GM18858 (cell line): Measurements from ENCODE around the gene TERT.

ENCODE experiments used
- ATAC-seq: cut with Tn5 transposase; IDR thresholded peaks from one replicate; pipeline ENCODE4 v1.9.1; 2021; ENCODE audit not compliant: unreplicated experiment

TERT gene

GRCh38 chr5:1319436-1320256, 24.8 kb upstream of the TERT start:
- ATAC-seq = no peak

DNA sequence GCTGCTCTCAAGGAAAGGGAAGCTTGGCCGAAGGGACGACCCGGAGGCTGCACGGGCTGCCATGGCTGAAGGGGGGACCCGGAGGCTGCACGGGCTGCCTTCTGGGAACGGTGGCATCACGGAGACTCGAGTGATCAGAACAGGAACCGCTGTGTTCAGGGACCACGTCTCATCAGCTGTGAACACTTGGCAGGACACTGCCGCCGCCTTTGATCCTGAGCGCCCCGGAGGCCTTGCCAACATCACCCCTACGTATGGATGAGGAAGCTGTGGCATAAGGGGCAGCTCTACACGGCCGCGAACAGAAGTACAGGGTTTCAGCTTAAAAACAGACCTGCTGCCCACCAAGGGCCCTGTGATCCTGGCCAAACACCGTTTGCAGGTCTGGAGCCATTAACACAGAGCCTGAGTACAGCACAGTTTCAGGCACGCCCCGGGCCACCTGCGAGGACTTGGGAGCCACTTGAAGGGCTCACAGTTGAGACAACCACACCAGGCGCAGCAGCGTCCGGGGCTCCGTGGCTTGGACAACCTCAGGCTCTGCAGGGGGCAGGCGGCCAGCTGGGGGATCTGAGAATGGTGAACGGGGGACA, 23.9 kb upstream of the TERT start:
- no peak for ATAC-seq

GRCh38 chr5:1317921-1318565, 23.2 kb upstream of the TERT start:
- ATAC-seq = no peak

- no peak for ATAC-seq
Observed at GRCh38 chr5:1316588-1317340, 21.9 kb upstream of the TERT start.

GRCh38 chr5:1315709-1316587, 21.1 kb upstream of the TERT start:
- peak; percentile 50 for ATAC-seq

GRCh38 chr5:1315018-1315708, 20.3 kb upstream of the TERT start:
- no peak for ATAC-seq

GRCh38 chr5:1314564-1314982, 19.7 kb upstream of the TERT start:
- no peak for ATAC-seq

DNA sequence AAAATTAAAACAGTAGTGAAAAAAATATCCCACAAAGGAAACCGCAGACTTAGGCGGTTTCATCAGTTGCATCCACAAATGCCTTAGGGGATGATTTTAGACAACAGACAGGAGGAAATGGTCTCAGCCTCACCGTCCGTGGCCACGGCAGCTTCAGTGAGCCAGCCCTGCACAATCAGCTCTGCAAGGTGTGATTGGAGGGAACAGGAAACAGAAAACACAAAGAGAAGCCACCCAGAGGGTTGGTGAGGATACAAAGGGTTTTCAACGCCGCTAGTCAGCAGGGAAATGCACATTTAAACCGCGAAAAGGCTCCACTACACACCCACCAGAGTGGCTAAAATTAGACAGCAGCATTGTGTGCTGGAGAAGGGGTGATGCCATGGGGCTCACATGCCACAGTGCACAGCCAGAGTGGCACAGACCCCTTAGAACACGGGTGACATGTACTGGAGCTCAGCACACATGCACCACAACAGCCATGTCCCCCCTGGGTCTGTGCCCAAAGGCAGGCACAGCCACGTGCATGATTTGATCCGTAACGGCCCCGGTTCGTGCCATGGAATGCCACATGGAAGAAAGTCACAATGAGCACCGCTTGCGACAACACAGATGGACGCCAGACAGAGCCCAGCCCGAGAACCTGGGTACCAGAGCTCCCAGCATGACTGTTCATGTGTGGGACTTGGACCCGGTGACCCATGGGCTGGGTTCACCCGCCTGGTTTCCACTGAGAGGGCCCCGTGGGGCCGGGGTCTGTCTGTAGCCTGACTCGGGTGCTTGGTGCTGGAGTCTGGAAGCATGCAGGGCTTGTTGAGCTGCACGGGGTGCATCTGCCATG, 18.3 kb upstream of the TERT start:
- ATAC-seq = peak; percentile 79

GRCh38 chr5:1312206-1312605, 17.3 kb upstream of the TERT start:
- no peak for ATAC-seq

GRCh38 chr5:1311439-1312055, 16.7 kb upstream of the TERT start:
- no peak for ATAC-seq

GRCh38 chr5:1310118-1310517, 15.2 kb upstream of the TERT start:
- no peak for ATAC-seq

DNA sequence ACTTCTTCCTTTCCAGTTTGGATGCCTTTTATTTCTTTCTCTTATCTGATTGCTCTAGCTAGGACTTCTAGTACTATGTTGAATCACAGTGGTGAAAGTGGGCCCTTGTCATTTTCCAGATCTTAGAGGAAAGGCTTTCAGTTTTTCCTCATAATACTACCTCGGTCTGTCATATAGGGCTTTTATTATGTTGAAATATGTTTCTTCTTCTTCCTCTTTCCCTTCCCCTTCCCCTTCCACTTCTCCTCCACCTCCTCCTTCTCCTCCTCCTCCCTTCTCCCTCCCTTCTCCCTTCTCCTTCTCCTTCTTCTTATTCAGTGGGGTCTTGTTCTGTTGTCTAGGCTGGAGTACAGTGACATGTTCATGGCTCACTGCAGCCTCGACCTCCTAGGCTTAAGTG, 9.2 kb upstream of the TERT start:
- no peak for ATAC-seq

DNA sequence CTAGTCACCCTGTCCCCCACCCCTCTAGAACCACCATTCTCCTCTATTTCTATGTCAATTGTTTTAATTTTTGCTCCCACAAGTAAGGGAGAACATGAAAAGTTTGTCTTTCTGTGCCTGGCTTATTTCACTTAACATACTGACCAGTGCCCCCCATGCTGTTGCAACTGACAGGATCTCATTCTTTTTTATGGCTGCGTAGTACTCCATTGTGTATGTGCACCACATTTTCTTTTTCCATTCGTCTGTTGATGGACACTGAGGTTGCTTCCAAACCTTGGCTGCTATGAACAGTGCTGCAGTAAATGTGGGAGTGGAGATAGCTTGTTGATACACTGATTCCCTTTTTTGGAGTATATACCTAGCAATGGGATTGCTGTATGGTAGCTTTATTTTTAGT, 7.4 kb upstream of the TERT start:
- ATAC-seq = no peak

- no peak for ATAC-seq
Observed at GRCh38 chr5:1300581-1301083, 5.8 kb upstream of the TERT start.

DNA sequence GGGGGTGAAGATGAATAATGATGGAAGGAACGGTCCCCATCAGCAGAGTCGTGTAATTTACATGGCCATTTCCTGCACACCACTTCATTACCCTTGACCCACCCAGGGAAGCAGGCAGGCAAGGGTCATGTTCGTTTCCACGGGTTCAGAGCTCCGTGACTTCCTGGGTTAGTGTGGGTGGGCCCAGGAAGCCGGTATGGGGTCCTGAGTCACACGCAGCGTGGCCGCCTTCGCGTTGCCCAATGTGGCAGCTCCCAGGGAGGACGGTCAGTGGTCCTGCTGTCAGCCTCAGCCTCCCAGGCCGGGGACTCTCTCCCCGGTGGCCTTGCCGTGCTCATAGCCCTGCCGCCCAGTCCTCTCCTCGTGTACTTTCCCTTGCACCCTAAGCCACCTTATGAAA, 5.1 kb upstream of the TERT start:
- no peak for ATAC-seq

GRCh38 chr5:1299511-1299850, 4.6 kb upstream of the TERT start:
- no peak for ATAC-seq

DNA sequence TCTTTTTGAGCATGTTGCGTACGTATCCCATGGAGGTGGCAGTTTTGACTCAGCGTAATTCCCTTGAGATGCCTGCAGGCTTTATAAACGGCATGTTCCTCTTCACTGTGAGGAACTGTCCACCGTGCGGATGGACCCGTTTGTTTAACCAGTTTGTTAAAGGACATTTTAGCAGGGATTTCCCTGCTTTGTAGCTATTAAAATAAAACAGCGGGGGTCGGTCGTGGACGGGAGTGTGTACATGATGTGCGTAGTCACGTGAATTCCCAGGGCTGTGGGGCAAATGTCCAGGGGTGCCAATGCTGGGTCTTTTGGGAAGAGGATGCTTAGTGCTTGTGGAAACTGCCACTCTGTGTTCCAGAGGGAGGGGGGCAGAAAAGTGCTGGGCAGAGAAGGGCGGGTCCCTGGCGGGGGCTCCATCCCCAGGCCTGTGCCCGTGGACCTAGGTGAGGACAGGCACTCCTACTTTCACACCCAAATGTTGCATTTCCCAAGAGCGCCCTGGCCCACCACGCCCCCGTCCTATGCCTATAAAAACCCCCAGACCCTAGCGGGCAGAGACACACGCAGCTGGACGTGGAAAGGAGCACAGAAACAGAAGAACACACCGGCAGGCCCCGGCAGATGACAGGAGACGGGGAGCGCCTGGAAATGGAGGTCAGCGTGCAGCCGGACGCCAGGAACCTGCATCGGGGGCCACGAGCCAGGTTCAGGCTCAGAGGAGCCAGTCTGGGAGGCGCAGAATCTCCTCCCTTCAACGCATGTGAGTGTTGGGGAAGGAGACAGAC, 4.0 kb upstream of the TERT start:
- no peak for ATAC-seq

DNA sequence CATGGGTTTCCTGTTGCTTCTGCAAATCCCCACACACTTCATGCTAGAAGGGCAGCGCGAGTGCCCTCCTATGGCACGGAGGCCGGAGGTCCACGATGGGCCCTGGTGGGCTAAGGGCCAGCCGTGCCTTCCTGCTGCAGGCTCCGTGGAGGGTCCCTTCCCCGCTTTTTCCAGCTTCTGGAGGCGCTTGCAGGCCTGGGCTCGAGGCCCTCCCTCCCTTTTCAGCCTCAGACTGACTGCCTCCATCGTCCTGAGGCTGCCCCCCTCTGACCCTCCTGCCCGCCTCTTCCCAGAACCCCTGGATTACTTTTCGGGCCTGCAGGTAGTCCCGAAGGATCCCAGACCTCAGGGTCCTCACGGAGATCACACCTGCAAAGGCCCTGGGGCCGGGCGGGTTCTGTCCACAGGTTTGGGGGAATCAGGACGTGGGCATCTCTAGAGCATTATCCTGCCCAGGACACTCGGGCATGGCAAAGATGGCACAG, 3.2 kb upstream of the TERT start:
- ATAC-seq = no peak
